Measurements from ENCODE around the gene CPNE4. TPM values are rescaled to one million over a fixed set of nuclear protein-coding genes. Genes with fewer than 3 reads are reported as not detected.

Gene CPNE4
- total RNA-seq, 1 donor from 2014 or later = 3.2 TPM

- H3K27me3 ChIP-seq = no peaks in the 10 kb centered on the region
- TF ChIP-seq CTCF (IDR thresholded peaks at IDR 0.05) = no peak
- no peak for TF ChIP-seq POLR2A (IDR thresholded peaks at IDR 0.05)
- no peak for TF ChIP-seq POLR2AphosphoS5 (IDR thresholded peaks at IDR 0.05; ENCODE audit: insufficient read depth in 1 of 2, low read depth in 1 of 2)
- no peaks in the 10 kb centered on the region for H3K9me3 ChIP-seq
- no peak for DNase-seq (ENCODE audit: extremely low spot score in 2 of 2)
- intact Hi-C loops (cut with DNase I) = no loop called here
- H3K27ac ChIP-seq = no peak overlapping the region
- H3K4me3 ChIP-seq = no peak overlapping the region
- H3K4me1 ChIP-seq = no peaks in the 10 kb centered on the region
- H3K36me3 ChIP-seq = no peaks in the 10 kb centered on the region
Measured at GRCh38 chr3:131907796-131908195, 127.0 kb downstream of the CPNE4 start.

GRCh38 chr3:131903988-131904415 lies 130.8 kb downstream of the CPNE4 start:
- Histone ChIP-seq H3K27ac (no peak overlapping the region), H3K9me3 (no peaks in the 10 kb centered on the region), H3K36me3 (no peaks in the 10 kb centered on the region), H3K27me3 (no peaks in the 10 kb centered on the region), H3K4me1 (no peaks in the 10 kb centered on the region), H3K4me3 (no peak overlapping the region)
- TF ChIP-seq POLR2A (IDR thresholded peaks at IDR 0.05) (no peak), CTCF (IDR thresholded peaks at IDR 0.05) (no peak), POLR2AphosphoS5 (IDR thresholded peaks at IDR 0.05; ENCODE audit: insufficient read depth in 1 of 2, low read depth in 1 of 2) (no peak)
- DNase-seq (ENCODE audit: extremely low spot score in 2 of 2) = no peak
- intact Hi-C loops (cut with DNase I) = no loop called here

GRCh38 chr3:131901686-131902085 lies 133.1 kb downstream of the CPNE4 start:
- no peak for DNase-seq (ENCODE audit: extremely low spot score in 2 of 2)
- Histone ChIP-seq H3K4me1 (no peaks in the 10 kb centered on the region), H3K4me3 (no peak overlapping the region), H3K36me3 (no peaks in the 10 kb centered on the region), H3K27me3 (no peaks in the 10 kb centered on the region), H3K27ac (no peak overlapping the region), H3K9me3 (no peaks in the 10 kb centered on the region)
- TF ChIP-seq POLR2A (IDR thresholded peaks at IDR 0.05) = no peak
- no peak for TF ChIP-seq CTCF (IDR thresholded peaks at IDR 0.05)
- TF ChIP-seq POLR2AphosphoS5 (IDR thresholded peaks at IDR 0.05; ENCODE audit: insufficient read depth in 1 of 2, low read depth in 1 of 2) = no peak
- intact Hi-C loops (cut with DNase I) = no loop called here

GRCh38 chr3:131900891-131901290 lies 133.9 kb downstream of the CPNE4 start:
- Histone ChIP-seq H3K27ac (no peak overlapping the region), H3K4me3 (no peak overlapping the region), H3K27me3 (no peaks in the 10 kb centered on the region), H3K4me1 (no peaks in the 10 kb centered on the region), H3K36me3 (no peaks in the 10 kb centered on the region), H3K9me3 (no peaks in the 10 kb centered on the region)
- intact Hi-C loops (cut with DNase I) = no loop called here
- TF ChIP-seq POLR2A (IDR thresholded peaks at IDR 0.05) (no peak), CTCF (IDR thresholded peaks at IDR 0.05) (no peak), POLR2AphosphoS5 (IDR thresholded peaks at IDR 0.05; ENCODE audit: insufficient read depth in 1 of 2, low read depth in 1 of 2) (no peak)
- no peak for DNase-seq (ENCODE audit: extremely low spot score in 2 of 2)

GRCh38 chr3:131899021-131899420 lies 135.8 kb downstream of the CPNE4 start:
- intact Hi-C loops (cut with DNase I) = no loop called here
- H3K4me3 ChIP-seq = no peak overlapping the region
- no peaks in the 10 kb centered on the region for H3K36me3 ChIP-seq
- H3K4me1 ChIP-seq = no peaks in the 10 kb centered on the region
- H3K9me3 ChIP-seq = no peaks in the 10 kb centered on the region
- H3K27ac ChIP-seq = no peak overlapping the region
- TF ChIP-seq CTCF (IDR thresholded peaks at IDR 0.05) (no peak), POLR2A (IDR thresholded peaks at IDR 0.05) (no peak), POLR2AphosphoS5 (IDR thresholded peaks at IDR 0.05; ENCODE audit: insufficient read depth in 1 of 2, low read depth in 1 of 2) (no peak)
- H3K27me3 ChIP-seq = no peaks in the 10 kb centered on the region
- no peak for DNase-seq (ENCODE audit: extremely low spot score in 2 of 2)

Data from vagina (tissue), 2 donors.